PFSK-1 (cell line): Measurements from ENCODE around the gene FAXC.

Experiments used
- FOXP2 ChIP-seq: optimal IDR thresholded peaks from 2 replicates; pipeline ENCODE3; 2011; ENCODE audit warnings: borderline replicate concordance, control low read depth, inconsistent platforms; ENCODE audit not compliant: insufficient read depth; ENCODE audit errors: extremely low read length, extremely low read depth
- POLR2AphosphoS5 ChIP-seq: IDR thresholded peaks from 2 replicates; pipeline ENCODE4 v1.6.1; 2012; ENCODE audit warnings: low read depth, mild to moderate bottlenecking, control low read depth, low read length, moderate library complexity
- SIN3A ChIP-seq: IDR thresholded peaks from 2 replicates; pipeline ENCODE4 v1.6.1; 2012; ENCODE audit warnings: mild to moderate bottlenecking, low read length, moderate library complexity, borderline replicate concordance; ENCODE audit not compliant: insufficient read depth
- TAF1 ChIP-seq: IDR thresholded peaks from 2 replicates; pipeline ENCODE4 v1.6.1; 2012; ENCODE audit warnings: low read length, control low read depth, borderline replicate concordance; ENCODE audit not compliant: insufficient read depth
- TF ChIP-seq, protein P1 (sequence below), 2 experiments: IDR thresholded peaks; 2 replicates each; pipeline versions ENCODE4 v1.6.1 to v1.8.0; 2011 to 2012; ENCODE audit warnings: low read depth in 2 of 2, low read length in 2 of 2, control low read depth in 1 of 2, inconsistent platforms in 1 of 2, mild to moderate bottlenecking in 1 of 2, moderate library complexity in 1 of 2; ENCODE audit not compliant: insufficient read depth in 1 of 2

Gene FAXC

DNA sequence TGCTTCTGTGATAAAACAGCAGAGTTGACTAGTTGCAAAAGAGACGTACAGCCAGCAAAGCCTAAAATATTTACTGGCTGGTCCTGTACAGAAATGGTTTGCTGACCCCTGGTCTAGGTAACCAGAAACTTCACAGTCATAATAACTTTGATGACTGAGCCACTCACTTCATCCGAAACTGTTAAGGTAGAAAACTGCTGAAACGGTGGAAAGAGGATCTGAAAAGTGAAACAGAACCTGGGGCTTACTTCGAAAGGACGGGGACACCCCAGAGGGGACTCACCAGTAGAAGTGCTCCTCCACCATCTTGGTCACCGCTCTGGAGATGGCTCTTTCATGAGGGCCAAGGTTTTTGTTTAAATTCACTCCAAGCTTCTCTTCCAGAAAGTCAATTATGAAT, 16.4 kb downstream of the FAXC start:
- TF ChIP-seq TAF1 (no peak), SIN3A (no peak), POLR2AphosphoS5 (no peak), FOXP2 (no peak)
- TF ChIP-seq, protein P1, sequence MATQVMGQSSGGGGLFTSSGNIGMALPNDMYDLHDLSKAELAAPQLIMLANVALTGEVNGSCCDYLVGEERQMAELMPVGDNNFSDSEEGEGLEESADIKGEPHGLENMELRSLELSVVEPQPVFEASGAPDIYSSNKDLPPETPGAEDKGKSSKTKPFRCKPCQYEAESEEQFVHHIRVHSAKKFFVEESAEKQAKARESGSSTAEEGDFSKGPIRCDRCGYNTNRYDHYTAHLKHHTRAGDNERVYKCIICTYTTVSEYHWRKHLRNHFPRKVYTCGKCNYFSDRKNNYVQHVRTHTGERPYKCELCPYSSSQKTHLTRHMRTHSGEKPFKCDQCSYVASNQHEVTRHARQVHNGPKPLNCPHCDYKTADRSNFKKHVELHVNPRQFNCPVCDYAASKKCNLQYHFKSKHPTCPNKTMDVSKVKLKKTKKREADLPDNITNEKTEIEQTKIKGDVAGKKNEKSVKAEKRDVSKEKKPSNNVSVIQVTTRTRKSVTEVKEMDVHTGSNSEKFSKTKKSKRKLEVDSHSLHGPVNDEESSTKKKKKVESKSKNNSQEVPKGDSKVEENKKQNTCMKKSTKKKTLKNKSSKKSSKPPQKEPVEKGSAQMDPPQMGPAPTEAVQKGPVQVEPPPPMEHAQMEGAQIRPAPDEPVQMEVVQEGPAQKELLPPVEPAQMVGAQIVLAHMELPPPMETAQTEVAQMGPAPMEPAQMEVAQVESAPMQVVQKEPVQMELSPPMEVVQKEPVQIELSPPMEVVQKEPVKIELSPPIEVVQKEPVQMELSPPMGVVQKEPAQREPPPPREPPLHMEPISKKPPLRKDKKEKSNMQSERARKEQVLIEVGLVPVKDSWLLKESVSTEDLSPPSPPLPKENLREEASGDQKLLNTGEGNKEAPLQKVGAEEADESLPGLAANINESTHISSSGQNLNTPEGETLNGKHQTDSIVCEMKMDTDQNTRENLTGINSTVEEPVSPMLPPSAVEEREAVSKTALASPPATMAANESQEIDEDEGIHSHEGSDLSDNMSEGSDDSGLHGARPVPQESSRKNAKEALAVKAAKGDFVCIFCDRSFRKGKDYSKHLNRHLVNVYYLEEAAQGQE (IDR thresholded peaks at IDR 0.05; ENCODE audit: insufficient read depth in 1 of 2, low read depth in 2 of 2, low read length in 2 of 2), result no peak

DNA sequence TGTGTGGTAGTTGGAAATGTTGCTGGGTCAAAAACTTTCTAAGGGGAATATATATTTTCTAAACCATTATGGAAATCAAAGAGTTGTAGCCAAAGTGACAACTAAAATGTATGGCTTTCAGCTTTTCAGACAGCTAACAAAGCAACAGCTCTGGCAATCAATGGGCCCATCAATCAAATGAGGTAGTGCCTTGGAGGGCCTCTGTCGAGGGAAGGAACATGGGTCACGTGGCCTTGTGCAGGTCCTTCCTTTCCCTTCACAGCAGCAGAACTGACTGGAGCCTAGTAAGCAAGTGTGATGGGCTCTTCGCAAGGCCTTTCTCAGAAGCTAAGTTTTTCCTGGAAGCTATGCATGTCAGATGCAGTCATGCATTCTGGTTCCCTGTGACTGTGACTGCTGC, 17.9 kb downstream of the FAXC start:
- TF ChIP-seq FOXP2 (no peak), TAF1 (no peak), POLR2AphosphoS5 (no peak), SIN3A (no peak)
- TF ChIP-seq, protein P1 (IDR thresholded peaks at IDR 0.05; ENCODE audit: insufficient read depth in 1 of 2, low read depth in 2 of 2, low read length in 2 of 2), result no peak

DNA sequence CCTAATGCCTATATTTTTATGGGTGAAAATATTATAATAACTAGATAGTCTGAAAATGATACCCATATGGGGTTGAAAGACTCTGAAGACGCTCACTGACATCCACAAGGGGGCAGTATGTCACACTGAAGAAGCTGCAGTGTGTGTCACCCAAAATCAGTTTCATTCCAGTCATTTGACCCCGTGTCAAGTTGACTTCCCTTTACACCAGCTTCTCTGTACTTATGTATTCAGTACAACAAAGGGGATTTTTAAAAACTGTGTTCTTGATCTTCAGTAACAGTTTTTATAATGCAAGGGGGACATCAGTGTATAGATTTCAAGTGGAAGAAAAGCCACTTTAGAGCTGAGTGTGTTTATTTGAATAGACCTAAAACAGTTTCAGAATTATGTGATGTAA, 19.3 kb downstream of the FAXC start:
- TF ChIP-seq POLR2AphosphoS5 (no peak), FOXP2 (no peak), SIN3A (no peak)

DNA sequence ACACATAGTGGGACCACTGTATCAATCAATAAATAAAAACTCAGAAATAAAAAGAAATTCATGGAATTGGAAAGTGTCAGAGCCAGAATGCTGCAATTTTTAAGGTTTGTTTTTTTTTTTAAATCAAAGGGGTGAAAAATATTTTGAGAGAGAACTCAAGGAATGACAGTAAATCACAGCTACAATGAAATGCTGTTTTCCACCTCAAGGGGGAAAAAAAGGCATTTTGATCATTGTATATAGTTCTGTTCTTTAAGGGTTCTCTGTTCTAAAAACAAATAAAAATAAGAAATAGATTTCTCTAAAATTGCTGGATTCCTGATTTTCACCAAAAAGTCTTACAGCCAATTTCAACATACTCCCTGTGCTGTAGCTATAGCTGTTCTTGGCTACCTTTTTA, 24.5 kb downstream of the FAXC start:
- TF ChIP-seq, protein P1 (IDR thresholded peaks at IDR 0.05; ENCODE audit: insufficient read depth in 1 of 2, low read depth in 2 of 2, low read length in 2 of 2), result no peak
- no peak for TF ChIP-seq POLR2AphosphoS5
- TF ChIP-seq TAF1, result no peak
- no peak for TF ChIP-seq SIN3A
- TF ChIP-seq FOXP2, result no peak

DNA sequence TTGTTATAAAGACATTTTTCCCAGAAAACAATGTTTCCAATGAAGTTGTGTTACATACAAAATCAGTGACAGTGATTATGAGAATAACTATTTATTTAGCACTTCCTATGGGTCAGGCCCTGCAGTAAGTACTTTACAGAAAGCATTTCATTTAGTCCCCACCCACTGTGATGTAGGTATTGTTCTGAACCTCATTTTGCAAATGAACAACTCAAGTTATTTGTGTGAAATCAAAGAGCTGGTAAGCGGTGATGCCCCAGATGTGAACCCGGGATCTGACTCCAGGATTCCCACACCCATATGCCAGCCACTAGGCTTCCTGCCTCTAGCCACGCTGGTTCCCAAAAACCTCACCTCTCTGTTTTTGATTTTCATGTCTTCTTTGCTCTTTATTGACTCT, 30.9 kb downstream of the FAXC start:
- TF ChIP-seq FOXP2 (no peak), TAF1 (no peak), POLR2AphosphoS5 (no peak), SIN3A (no peak)
- TF ChIP-seq, protein P1 (IDR thresholded peaks at IDR 0.05; ENCODE audit: insufficient read depth in 1 of 2, low read depth in 2 of 2, low read length in 2 of 2), result no peak
